ENCODE measurements around the gene GEMIN4. TPM values are rescaled to one million over a fixed set of nuclear protein-coding genes. Genes with fewer than 3 reads are reported as not detected.

The GEMIN4 gene
- total and polyA plus RNA-seq, 10 of the 15 experiments (the other 5 are each of a cell fraction or from before 2014, with no cell fraction given) = 2.4 to 55.6 (median 34.5) TPM

DNA sequence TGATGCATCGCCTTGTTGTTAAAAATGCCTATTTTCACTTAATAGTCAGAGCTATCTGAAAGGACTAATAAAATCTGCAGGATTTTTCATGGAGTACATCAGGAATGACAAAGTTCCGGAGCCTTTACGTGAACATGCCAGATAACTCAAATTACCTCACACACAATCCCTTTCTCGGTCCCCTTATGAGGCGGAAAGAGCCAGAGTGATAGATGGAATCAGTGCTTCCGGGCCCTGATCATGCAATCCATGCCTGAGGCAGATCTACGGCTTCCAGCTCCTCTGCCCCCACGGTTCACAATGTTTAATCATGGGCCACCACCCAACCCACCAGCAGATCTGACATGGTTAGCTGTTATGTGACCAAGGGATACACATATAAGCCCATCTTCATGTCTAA, 54.4 kb downstream of the GEMIN4 start:
- no TSS peak for BruUV-seq (replicated peaks)
- Histone ChIP-seq H3K27ac (ENCODE audit: control insufficient read depth, insufficient read depth) (no peak overlapping the region), H3K4me3 (no peak overlapping the region), H2AFZ (ENCODE audit: control insufficient read depth, low read depth, low read length) (no peak overlapping the region), H4K20me1 (ENCODE audit: control insufficient read depth, insufficient read depth) (no peaks in the 10 kb centered on the region), H3K79me2 (ENCODE audit: control insufficient read depth, insufficient read depth, low read length) (no peaks in the 10 kb centered on the region), H3K4me2 (ENCODE audit: control insufficient read depth, insufficient read depth) (no peak overlapping the region), H3K36me3 (ENCODE audit: control insufficient read depth in 2 of 2, insufficient read depth in 2 of 2, low read length in 1 of 2) (peaks cover 8 to 14% of the 10 kb centered on the region in 2 experiments), H3K9ac (ENCODE audit: control insufficient read depth, insufficient read depth, low read length) (no peak overlapping the region), H3K27me3 (replicated peaks in 1 of 2; ENCODE audit: control insufficient read depth in 2 of 2, insufficient read depth in 2 of 2, low read length in 1 of 2) (no peaks in the 10 kb centered on the region), H3K9me3 (replicated peaks; ENCODE audit: control insufficient read depth, insufficient read depth, low read length) (no peaks in the 10 kb centered on the region), H3K4me1 (ENCODE audit: control insufficient read depth, insufficient read depth, low read length) (no peaks in the 10 kb centered on the region)
- ATAC-seq (no peak), DNase-seq (ENCODE audit: low read depth, low spot score) (no peak), FAIRE-seq (no peak)
- ChIA-PET SMC1A (ENCODE audit: uncharacterized antibody, unreplicated experiment) (interaction anchor here (0.9 to 6.4 kb wide), 5 partner anchors 10 to 286 kb away, joined by 3 to 99 read pairs (median 3); a partner anchor contains a TSS), POLR2A (no interaction called here), RAD21 (ENCODE audit: unreplicated experiment) (interaction anchor here (1.0 to 9.9 kb wide), 3 partner anchors 281 to 532 kb away, joined by 5 to 104 read pairs (median 6); no protein-coding TSS in a partner anchor), CTCF (interaction anchor here (1.1 to 9.6 kb wide), 5 partner anchors 10 to 299 kb away, joined by 3 to 210 read pairs (median 5); partner anchors contain the start of gene TIMM22)
- TF ChIP-seq GATAD2B (conservative IDR thresholded peaks at IDR 0.05; ENCODE audit: low read depth) (no peak), FOXK2 (IDR thresholded peaks at IDR 0.05) (no peak), CHD4 (IDR thresholded peaks at IDR 0.05) (no peak), ETV6 (conservative IDR thresholded peaks at IDR 0.05 in 1 of 2, IDR thresholded peaks at IDR 0.05 in 1 of 2; ENCODE audit: borderline replicate concordance in 1 of 2, low read depth in 1 of 2) (no peak), NFIC (IDR thresholded peaks at IDR 0.05; ENCODE audit: low read depth, low read length) (no peak), SUZ12 (IDR thresholded peaks at IDR 0.05; ENCODE audit: unreplicated experiment) (no peak)
- TF ChIP-seq, protein P1, sequence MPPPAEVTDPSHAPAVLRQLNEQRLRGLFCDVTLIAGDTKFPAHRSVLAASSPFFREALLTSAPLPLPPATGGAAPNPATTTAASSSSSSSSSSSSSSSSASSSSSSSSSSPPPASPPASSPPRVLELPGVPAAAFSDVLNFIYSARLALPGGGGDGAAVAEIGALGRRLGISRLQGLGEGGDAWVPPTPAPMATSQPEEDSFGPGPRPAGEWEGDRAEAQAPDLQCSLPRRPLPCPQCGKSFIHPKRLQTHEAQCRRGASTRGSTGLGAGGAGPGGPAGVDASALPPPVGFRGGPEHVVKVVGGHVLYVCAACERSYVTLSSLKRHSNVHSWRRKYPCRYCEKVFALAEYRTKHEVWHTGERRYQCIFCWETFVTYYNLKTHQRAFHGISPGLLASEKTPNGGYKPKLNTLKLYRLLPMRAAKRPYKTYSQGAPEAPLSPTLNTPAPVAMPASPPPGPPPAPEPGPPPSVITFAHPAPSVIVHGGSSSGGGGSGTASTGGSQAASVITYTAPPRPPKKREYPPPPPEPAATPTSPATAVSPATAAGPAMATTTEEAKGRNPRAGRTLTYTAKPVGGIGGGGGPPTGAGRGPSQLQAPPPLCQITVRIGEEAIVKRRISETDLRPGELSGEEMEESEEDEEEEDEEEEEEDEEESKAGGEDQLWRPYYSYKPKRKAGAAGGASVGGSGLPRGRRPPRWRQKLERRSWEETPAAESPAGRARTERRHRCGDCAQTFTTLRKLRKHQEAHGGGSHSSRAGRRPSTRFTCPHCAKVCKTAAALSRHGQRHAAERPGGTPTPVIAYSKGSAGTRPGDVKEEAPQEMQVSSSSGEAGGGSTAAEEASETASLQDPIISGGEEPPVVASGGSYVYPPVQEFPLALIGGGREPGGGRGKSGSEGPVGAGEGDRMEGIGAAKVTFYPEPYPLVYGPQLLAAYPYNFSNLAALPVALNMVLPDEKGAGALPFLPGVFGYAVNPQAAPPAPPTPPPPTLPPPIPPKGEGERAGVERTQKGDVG (CRISPR knock-in tag; IDR thresholded peaks at IDR 0.05) = no peak
- in situ Hi-C loops (cut with MboI) = no loop called here
- intact Hi-C loops (cut with micrococcal nuclease; ENCODE audit: unreplicated experiment) = no loop called here
- 94% methylated on average over 8 of the region's 8 CpGs for WGBS (ENCODE audit: insufficient coverage, insufficient replicate concordance, low lambda C conversion rate, missing lambda C conversion rate)
